ENCODE data around the gene PALMD.

PALMD gene

GRCh38 chr1:99659755-99660210 lies 13.9 kb downstream of the PALMD start:
- no peak for DNase-seq (ENCODE audit: low read depth)

- no peak for DNase-seq (ENCODE audit: low read depth)
Observed at GRCh38 chr1:99660496-99660895, 14.6 kb downstream of the PALMD start.

GRCh38 chr1:99661780-99662179 lies 15.9 kb downstream of the PALMD start:
- no peak for DNase-seq (ENCODE audit: low read depth)

- no peak for DNase-seq (ENCODE audit: low read depth)
Observed at GRCh38 chr1:99662539-99663080, 16.7 kb downstream of the PALMD start.

GRCh38 chr1:99663501-99663900 lies 17.6 kb downstream of the PALMD start:
- DNase-seq (ENCODE audit: low read depth) = no peak

- no peak for DNase-seq (ENCODE audit: low read depth)
Observed at GRCh38 chr1:99665212-99665611, 19.3 kb downstream of the PALMD start.

- no peak for DNase-seq (ENCODE audit: low read depth)
Observed at GRCh38 chr1:99669376-99669775, 23.5 kb downstream of the PALMD start.

- DNase-seq (ENCODE audit: low read depth) = no peak
Observed at GRCh38 chr1:99669821-99670220, 23.9 kb downstream of the PALMD start.

- no peak for DNase-seq (ENCODE audit: low read depth)
Observed at GRCh38 chr1:99670583-99670982, 24.7 kb downstream of the PALMD start.

- no peak for DNase-seq (ENCODE audit: low read depth)
Observed at GRCh38 chr1:99672038-99672437, 26.1 kb downstream of the PALMD start.

GRCh38 chr1:99672530-99673213 lies 26.8 kb downstream of the PALMD start:
- no peak for DNase-seq (ENCODE audit: low read depth)

GRCh38 chr1:99673315-99673714 lies 27.4 kb downstream of the PALMD start:
- DNase-seq (ENCODE audit: low read depth) = no peak

GRCh38 chr1:99674115-99675064 lies 28.5 kb downstream of the PALMD start:
- DNase-seq (ENCODE audit: low read depth) = no peak

- DNase-seq (ENCODE audit: low read depth) = no peak
Observed at GRCh38 chr1:99675292-99675691, 29.4 kb downstream of the PALMD start.

GRCh38 chr1:99675994-99676393 lies 30.1 kb downstream of the PALMD start:
- no peak for DNase-seq (ENCODE audit: low read depth)

GRCh38 chr1:99676876-99677275 lies 31.0 kb downstream of the PALMD start:
- no peak for DNase-seq (ENCODE audit: low read depth)

- no peak for DNase-seq (ENCODE audit: low read depth)
Observed at GRCh38 chr1:99677416-99677815, 31.5 kb downstream of the PALMD start.

- no peak for DNase-seq (ENCODE audit: low read depth)
Observed at GRCh38 chr1:99680270-99680669, 34.4 kb downstream of the PALMD start.

GRCh38 chr1:99681583-99681982 lies 35.7 kb downstream of the PALMD start:
- DNase-seq (ENCODE audit: low read depth) = no peak

GRCh38 chr1:99682291-99682751 lies 36.4 kb downstream of the PALMD start:
- no peak for DNase-seq (ENCODE audit: low read depth)

- no peak for DNase-seq (ENCODE audit: low read depth)
Observed at GRCh38 chr1:99685516-99686180, 39.7 kb downstream of the PALMD start.

GRCh38 chr1:99691175-99691574 lies 45.3 kb downstream of the PALMD start:
- no peak for DNase-seq (ENCODE audit: low read depth)
